Activated effector memory CD4-positive, alpha-beta T cell treated with anti-CD3 and anti-CD28 coated beads, Interleukin-2, amount 50 U/mL, for 16 hours (primary cell): ENCODE data around the gene ABLIM2.

ENCODE experiments used
- DNase-seq: peaks from one replicate; pipeline ENCODE4 v3.0.0-alpha.2; 2020

ABLIM2 gene

GRCh38 chr4:8039290-8039689 lies 119.3 kb downstream of the ABLIM2 start:
- DNase-seq = no peak

GRCh38 chr4:8038719-8039251 lies 119.8 kb downstream of the ABLIM2 start:
- DNase-seq = no peak

GRCh38 chr4:8038083-8038482 lies 120.5 kb downstream of the ABLIM2 start:
- no peak for DNase-seq

GRCh38 chr4:8037150-8037769 lies 121.4 kb downstream of the ABLIM2 start:
- DNase-seq = no peak

- DNase-seq = no peak
Observed at GRCh38 chr4:8035371-8035780, 123.2 kb downstream of the ABLIM2 start.

- no peak for DNase-seq
Observed at GRCh38 chr4:8033829-8034528, 124.6 kb downstream of the ABLIM2 start.

GRCh38 chr4:8033067-8033755 lies 125.4 kb downstream of the ABLIM2 start:
- DNase-seq = no peak

- DNase-seq = no peak
Observed at GRCh38 chr4:8032381-8032780, 126.2 kb downstream of the ABLIM2 start.

GRCh38 chr4:8030121-8030781 lies 128.4 kb downstream of the ABLIM2 start:
- DNase-seq = no peak

GRCh38 chr4:8029689-8030088 lies 128.9 kb downstream of the ABLIM2 start:
- DNase-seq = no peak

- no peak for DNase-seq
Observed at GRCh38 chr4:8028884-8029568, 129.6 kb downstream of the ABLIM2 start.

- no peak for DNase-seq
Observed at GRCh38 chr4:8028368-8028767, 130.2 kb downstream of the ABLIM2 start.

GRCh38 chr4:8026453-8026852 lies 132.2 kb downstream of the ABLIM2 start:
- DNase-seq = no peak

- no peak for DNase-seq
Observed at GRCh38 chr4:8025668-8026067, 132.9 kb downstream of the ABLIM2 start.

GRCh38 chr4:8024073-8024786 lies 134.4 kb downstream of the ABLIM2 start:
- no peak for DNase-seq

- no peak for DNase-seq
Observed at GRCh38 chr4:8023696-8024033, 134.9 kb downstream of the ABLIM2 start.

GRCh38 chr4:8022767-8023695 lies 135.6 kb downstream of the ABLIM2 start:
- no peak for DNase-seq

GRCh38 chr4:8021796-8022195 lies 136.8 kb downstream of the ABLIM2 start:
- DNase-seq = no peak

GRCh38 chr4:8019396-8020365 lies 138.9 kb downstream of the ABLIM2 start:
- DNase-seq = no peak

- DNase-seq = no peak
Observed at GRCh38 chr4:8016527-8016926, 142.1 kb downstream of the ABLIM2 start.
